HepG2 (cell line): ENCODE data around the gene LYPD6B. TPM values are rescaled to one million over a fixed set of nuclear protein-coding genes. Genes with fewer than 3 reads are reported as not detected.

Source experiments
- ATAC-seq: fragments of 200-7000 bp; cut with Tn5 transposase; 3 replicates; pipeline ENCODE4 v1.9.1; 2020; ENCODE audit warnings: mild to moderate bottlenecking, moderate library complexity
- BruUV-seq: library from RNA; stranded (reverse); fragments of 400-500 nt; replicated peaks from 2 replicates; lab custom pipeline; 2021; lab: Mats Ljungman, UMichigan
- CTCF ChIA-PET: fragments of 300-600 bp; formaldehyde crosslinking; extraction: SDS; loops from one replicate; lab custom pipeline; 2021; ENCODE audit warnings: low total read pairs, inconsistent platforms, low intra/inter-chr PET ratio; lab: Yijun Ruan, JAX
- POLR2A ChIA-PET: fragments of 350-600 bp; sonication (Branson Sonifier 250); formaldehyde crosslinking; loops from one replicate; lab custom pipeline; 2020; ENCODE audit warnings: antibody characterized with exemption, inconsistent platforms; lab: Yijun Ruan, JAX
- DNase-seq: peaks from one replicate; pipeline ENCODE4 v3.0.0-alpha.2; 2015; ENCODE audit warnings: low spot score
- FAIRE-seq: peaks from 3 replicates; lab custom pipeline; 2011; peaks lifted over from hg19 to GRCh38; lab: Jason Lieb, UNC
- H2AFZ ChIP-seq: one replicate; pipeline ENCODE4 v1.6.1; 2011; ENCODE audit warnings: low read length, inconsistent platforms
- H3K27ac ChIP-seq: fragments of 300-600 bp; 3 replicates; pipeline ENCODE4 v1.8.0; 2011; ENCODE audit warnings: mixed run types, mild to moderate bottlenecking, mixed read lengths, low read length, inconsistent platforms; ENCODE audit not compliant: insufficient read depth; ENCODE audit errors: extremely low read length
- H3K27me3 ChIP-seq, 2 experiments: fragments of 200-600 bp in 1 of 2; 2 replicates in 1 of 2; 3 replicates in 1 of 2; pipeline versions ENCODE4 v1.6.0 to v1.8.0; 2011; ENCODE audit warnings: low read length in 2 of 2, mild to moderate bottlenecking in 2 of 2, moderate library complexity in 2 of 2, inconsistent platforms in 1 of 2; ENCODE audit not compliant: insufficient read depth in 2 of 2, control insufficient read depth in 1 of 2
- H3K36me3 ChIP-seq, 2 experiments: fragments of 200-600 bp in 1 of 2; replicated peaks in 1 of 2; 2 replicates in 1 of 2; 3 replicates in 1 of 2; pipeline versions ENCODE4 v1.5.1 to v1.8.0; 2011; ENCODE audit warnings: low read length in 2 of 2, inconsistent platforms in 1 of 2; ENCODE audit not compliant: insufficient read depth in 2 of 2, control insufficient read depth in 1 of 2
- H3K4me1 ChIP-seq: 2 replicates; pipeline ENCODE4 v1.5.1; 2012; ENCODE audit warnings: low read length, inconsistent platforms; ENCODE audit not compliant: insufficient read depth
- H3K4me2 ChIP-seq: 2 replicates; pipeline ENCODE4 v1.6.0; 2011; ENCODE audit warnings: low read depth, low read length, inconsistent platforms
- H3K4me3 ChIP-seq, 3 experiments: fragments of 200-600 bp in 1 of 3; sonication (generic), shearing (Covaris generic) in 1 of 3; replicated peaks in 1 of 3; 2 replicates each; pipeline ENCODE4 v1.5.1; 2011 to 2016; ENCODE audit warnings: low read length in 3 of 3, inconsistent platforms in 2 of 3, low read depth in 2 of 3, mild to moderate bottlenecking in 2 of 3, control low read depth in 1 of 3, mixed read lengths in 1 of 3; ENCODE audit not compliant: insufficient read depth in 1 of 3
- H3K79me2 ChIP-seq: one replicate; pipeline ENCODE4 v1.6.1; 2011; ENCODE audit warnings: low read length, inconsistent platforms; ENCODE audit not compliant: insufficient read depth
- H3K9ac ChIP-seq: 2 replicates; pipeline ENCODE4 v1.6.0; 2011; ENCODE audit warnings: mild to moderate bottlenecking, low read depth, low read length, inconsistent platforms; ENCODE audit not compliant: insufficient read depth
- H3K9me3 ChIP-seq: 2 replicates; pipeline ENCODE4 v1.5.1; 2012; ENCODE audit warnings: mild to moderate bottlenecking, low read length
- H4K20me1 ChIP-seq: 2 replicates; pipeline ENCODE4 v1.6.0; 2011; ENCODE audit warnings: inconsistent platforms, mild to moderate bottlenecking, low read length, moderate library complexity; ENCODE audit not compliant: insufficient read depth
- BCL3 ChIP-seq: sonication (generic); formaldehyde crosslinking; IDR thresholded peaks from 2 replicates; pipeline ENCODE4 v1.5.1; 2020; ENCODE audit warnings: mild to moderate bottlenecking, missing genetic modification reagents, moderate library complexity
- KAT2B ChIP-seq: fragments of 150-350 bp; IDR thresholded peaks from 2 replicates; pipeline ENCODE4 v1.6.1; 2014; ENCODE audit warnings: low read depth, low read length, borderline replicate concordance
- MEIS1 ChIP-seq: sonication (generic); formaldehyde crosslinking; IDR thresholded peaks from 2 replicates; pipeline ENCODE4 v1.9.0; 2021; ENCODE audit warnings: mild to moderate bottlenecking, missing genetic modification reagents, moderate library complexity, borderline replicate concordance
- RFX1 ChIP-seq: fragments of 450-650 bp; IDR thresholded peaks from 2 replicates; pipeline ENCODE4 v1.6.1; 2017
- ZHX2 ChIP-seq, 2 experiments: sonication (generic) in 1 of 2; formaldehyde crosslinking in 1 of 2; IDR thresholded peaks; 2 replicates each; pipeline versions ENCODE4 v1.6.1 to v1.9.0; 2014 to 2022; ENCODE audit warnings: antibody characterized with exemption in 1 of 2, borderline replicate concordance in 1 of 2, inconsistent platforms in 1 of 2, low read depth in 1 of 2, missing genetic modification reagents in 1 of 2
- WGBS: methylation state at CpG from one replicate; pipeline ENCODE4 v1.1.6; 2017; ENCODE audit warnings: low lambda C conversion rate; 5-methylcytosine and 5-hydroxymethylcytosine counted together
- in situ Hi-C: cut with HindIII; loops from 2 replicates; pipeline ENCODE4 v1.10.0; 2017; ENCODE audit warnings: low pct_unique_long_range_greater_than_20kb; ENCODE audit not compliant: extremely low pct_ligation_motif_present
- intact Hi-C: fragments of 100-400 bp; cut with micrococcal nuclease; formaldehyde crosslinking; loops from one replicate; pipeline ENCODE4 v1.10.0; 2022; ENCODE audit not compliant: unreplicated experiment
- polyA plus RNA-seq, 8 experiments: library from polyadenylated mRNA; depleted of rRNA in 3 of 8; stranded (reverse) in 7 of 8; unstranded in 1 of 8; fragments of >200 nt; fragmentation: Illumina TruSeq in 4 of 8; extraction: Trizol in 4 of 8; gene quantifications; 2 replicates each; pipeline versions ENCODE4 v1.2.1 to v1.2.3, GENCODE V29; 2011 to 2016; ENCODE audit warnings: low read depth in 4 of 8, missing spikeins in 1 of 8, mixed read lengths in 1 of 8; ENCODE audit not compliant: insufficient read depth in 1 of 8
- total RNA-seq, 5 experiments: library from RNA; depleted of rRNA; stranded (reverse); fragments of >200 nt; fragmentation: Illumina TruSeq; extraction: Trizol; gene quantifications; 2 replicates each; pipeline ENCODE4 v1.2.3, GENCODE V29; 2016; ENCODE audit warnings: low read depth in 1 of 5

The LYPD6B gene
- total and polyA plus RNA-seq, 2 of the 13 experiments (the other 11 are each of a cell fraction or from before 2014, with no cell fraction given), result not detected

GRCh38 chr2:149077861-149078260 lies 39.4 kb downstream of the LYPD6B start:
- CTCF ChIA-PET, result no interaction called here

More at GRCh38 chr2:149077861-149078260, 39.4 kb downstream of the LYPD6B start:
- H3K4me3 ChIP-seq, result no peak overlapping the region
- FAIRE-seq, result no peak
- peaks cover 0 to 11% of the 10 kb centered on the region in 2 experiments; a peak in 1 of 5 replicates for H3K27me3 ChIP-seq
- BruUV-seq, result no TSS peak
- H3K9ac ChIP-seq, result no peak overlapping the region
- WGBS, result 19% methylated on average over 3 of the region's 3 CpGs
- POLR2A ChIA-PET, result no interaction called here
- in situ Hi-C loops (no loop called here), intact Hi-C loops (no loop called here)
- no peaks in the 10 kb centered on the region for H3K79me2 ChIP-seq
- no peaks in the 10 kb centered on the region for H3K4me1 ChIP-seq
- no peak overlapping the region for H2AFZ ChIP-seq
- H3K27ac ChIP-seq, result no peak overlapping the region
- ATAC-seq, result no peak
- DNase-seq, result no peak
- no peaks in the 10 kb centered on the region for H4K20me1 ChIP-seq
- no peak overlapping the region for H3K4me2 ChIP-seq
- H3K36me3 ChIP-seq, result no peaks in the 10 kb centered on the region
- TF ChIP-seq KAT2B (no peak), ZHX2 (IDR thresholded peaks at IDR 0.05; ENCODE audit: low read depth) (no peak), ZHX2 (CRISPR knock-in tag; IDR thresholded peaks at IDR 0.05; ENCODE audit: borderline replicate concordance) (no peak), BCL3 (no peak), MEIS1 (CRISPR knock-in tag) (no peak), RFX1 (no peak)
- H3K9me3 ChIP-seq, result no peaks in the 10 kb centered on the region
